Panc1 (cell line): ENCODE data around the gene PHTF2. TPM values are rescaled to one million over a fixed set of nuclear protein-coding genes. Genes with fewer than 3 reads are reported as not detected.

Source experiments
- ATAC-seq: fragments of 200-7000 bp; cut with Tn5 transposase; 2 replicates; pipeline ENCODE4 v1.9.1; 2020; ENCODE audit warnings: mild to moderate bottlenecking, moderate library complexity
- BruUV-seq: library from RNA; stranded (reverse); fragments of 400-500 nt; replicated peaks from 2 replicates; lab custom pipeline; 2021; lab: Mats Ljungman, UMichigan
- CTCF ChIA-PET: fragments of 300-600 bp; sonication (Branson Sonifier 250); formaldehyde crosslinking; loops from one replicate; lab custom pipeline; 2022; ENCODE audit warnings: antibody characterized with exemption; lab: Charles Lee
- POLR2A ChIA-PET: fragments of 300-600 bp; sonication (Branson Sonifier 250); formaldehyde crosslinking; loops from one replicate; lab custom pipeline; 2022; ENCODE audit warnings: antibody characterized with exemption; lab: Charles Lee
- DNase-seq: peaks from one replicate; pipeline ENCODE4 v3.0.0-alpha.2; 2010; ENCODE audit warnings: low read depth, low spot score
- H3K27ac ChIP-seq: 2 replicates; pipeline ENCODE4 v1.5.1; 2011; ENCODE audit warnings: mild to moderate bottlenecking, low read length, inconsistent platforms
- H3K27me3 ChIP-seq: fragments of 200-500 bp; sonication (Bioruptor generic); 2 replicates; pipeline ENCODE4 v1.6.0; 2014; ENCODE audit warnings: low read length, inconsistent platforms; ENCODE audit not compliant: control insufficient read depth, insufficient read depth
- H3K36me3 ChIP-seq: fragments of 200-500 bp; sonication (Bioruptor generic); 2 replicates; pipeline ENCODE4 v1.5.1; 2014; ENCODE audit warnings: inconsistent platforms, mild to moderate bottlenecking, low read length, moderate library complexity; ENCODE audit not compliant: control insufficient read depth, insufficient read depth
- H3K4me1 ChIP-seq: 2 replicates; pipeline ENCODE4 v1.5.1; 2011; ENCODE audit warnings: inconsistent platforms, mild to moderate bottlenecking, low read length, moderate library complexity; ENCODE audit not compliant: control insufficient read depth, insufficient read depth
- H3K4me3 ChIP-seq, 2 experiments: 2 replicates each; pipeline ENCODE4 v1.5.1; 2011 to 2012; ENCODE audit warnings: low read depth in 2 of 2, low read length in 2 of 2, mild to moderate bottlenecking in 2 of 2, inconsistent platforms in 1 of 2, moderate library complexity in 1 of 2
- H3K9me3 ChIP-seq: fragments of 200-500 bp; sonication (Bioruptor generic); 2 replicates; pipeline ENCODE4 v1.5.1; 2014; ENCODE audit warnings: low read depth, mild to moderate bottlenecking, inconsistent platforms, low read length, moderate library complexity; ENCODE audit not compliant: control insufficient read depth, insufficient read depth
- POLR2AphosphoS5 ChIP-seq: IDR thresholded peaks from 2 replicates; pipeline ENCODE4 v1.6.1; 2012; ENCODE audit warnings: mild to moderate bottlenecking, low read depth, low read length, moderate library complexity
- REST ChIP-seq, 2 experiments: IDR thresholded peaks; 2 replicates each; pipeline ENCODE4 v1.6.1; 2011 to 2012; ENCODE audit warnings: low read depth in 2 of 2, control low read depth in 1 of 2, low read length in 1 of 2, mild to moderate bottlenecking in 1 of 2, moderate library complexity in 1 of 2; ENCODE audit not compliant: insufficient read depth in 1 of 2
- SIN3A ChIP-seq: IDR thresholded peaks from 2 replicates; pipeline ENCODE4 v1.6.1; 2012; ENCODE audit warnings: low read depth, mild to moderate bottlenecking, low read length, moderate library complexity, borderline replicate concordance; ENCODE audit not compliant: insufficient read depth
- TCF7L2 ChIP-seq: IDR thresholded peaks from 2 replicates; pipeline ENCODE4 v1.6.1; 2011; ENCODE audit warnings: mild to moderate bottlenecking, low read depth, low read length, inconsistent platforms
- in situ Hi-C: cut with HindIII; loops from 2 replicates; pipeline ENCODE4 v1.10.0; 2016; ENCODE audit warnings: low sequenced_read_pairs, low pct_unique_long_range_greater_than_20kb
- intact Hi-C: fragments of 100-400 bp; cut with micrococcal nuclease; formaldehyde crosslinking; loops from one replicate; pipeline ENCODE4 v1.10.0; 2022; ENCODE audit not compliant: unreplicated experiment
- total RNA-seq: library from RNA; stranded (reverse); gene quantifications from one replicate; pipeline ENCODE4 v1.2.1, GENCODE V29; 2021; ENCODE audit not compliant: unreplicated experiment
- TF ChIP-seq, protein P1 (sequence below): fragments of 450-650 bp; IDR thresholded peaks from 2 replicates; pipeline ENCODE4 v1.5.1; 2017; ENCODE audit warnings: mild to moderate bottlenecking

The PHTF2 gene
- total RNA-seq, 1 experiment from 2014 or later: 61.5 TPM

DNA sequence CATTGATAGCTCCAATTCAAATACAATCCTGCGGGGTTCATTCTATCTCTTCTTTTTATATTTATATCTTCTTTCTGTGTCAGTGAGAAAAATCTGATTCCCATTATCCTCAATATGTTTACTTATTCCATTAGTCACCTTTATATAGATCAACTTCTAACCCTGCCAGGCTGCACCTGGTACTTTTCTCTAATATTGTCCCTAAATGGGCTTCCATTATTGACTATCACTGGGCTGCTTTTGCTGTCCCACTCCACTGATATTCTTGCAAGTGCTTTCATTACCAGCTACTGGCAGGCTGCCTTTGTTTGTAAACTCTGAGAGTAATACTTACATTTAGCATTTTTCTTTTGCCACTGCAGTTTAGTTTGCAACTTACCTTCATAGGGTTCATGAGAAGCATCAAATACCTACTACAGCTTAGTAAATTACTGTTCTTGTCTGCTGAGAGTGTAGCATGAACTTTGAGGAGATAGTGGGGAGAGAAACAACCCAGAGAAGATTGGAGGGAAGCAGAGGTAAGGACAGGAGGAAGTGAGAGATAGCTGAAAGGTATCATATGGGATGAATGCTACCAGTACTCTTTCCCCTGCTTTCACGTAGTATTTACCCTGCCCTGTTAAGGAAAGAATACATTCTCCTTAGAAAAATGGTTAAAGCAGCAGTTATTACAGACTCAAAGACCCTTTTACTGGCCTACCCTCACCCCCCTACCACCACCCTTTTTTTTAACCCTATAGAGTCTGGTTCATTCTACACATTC, 119.1 kb downstream of the PHTF2 start:
- no peak for TF ChIP-seq TCF7L2
- TF ChIP-seq, protein P1, sequence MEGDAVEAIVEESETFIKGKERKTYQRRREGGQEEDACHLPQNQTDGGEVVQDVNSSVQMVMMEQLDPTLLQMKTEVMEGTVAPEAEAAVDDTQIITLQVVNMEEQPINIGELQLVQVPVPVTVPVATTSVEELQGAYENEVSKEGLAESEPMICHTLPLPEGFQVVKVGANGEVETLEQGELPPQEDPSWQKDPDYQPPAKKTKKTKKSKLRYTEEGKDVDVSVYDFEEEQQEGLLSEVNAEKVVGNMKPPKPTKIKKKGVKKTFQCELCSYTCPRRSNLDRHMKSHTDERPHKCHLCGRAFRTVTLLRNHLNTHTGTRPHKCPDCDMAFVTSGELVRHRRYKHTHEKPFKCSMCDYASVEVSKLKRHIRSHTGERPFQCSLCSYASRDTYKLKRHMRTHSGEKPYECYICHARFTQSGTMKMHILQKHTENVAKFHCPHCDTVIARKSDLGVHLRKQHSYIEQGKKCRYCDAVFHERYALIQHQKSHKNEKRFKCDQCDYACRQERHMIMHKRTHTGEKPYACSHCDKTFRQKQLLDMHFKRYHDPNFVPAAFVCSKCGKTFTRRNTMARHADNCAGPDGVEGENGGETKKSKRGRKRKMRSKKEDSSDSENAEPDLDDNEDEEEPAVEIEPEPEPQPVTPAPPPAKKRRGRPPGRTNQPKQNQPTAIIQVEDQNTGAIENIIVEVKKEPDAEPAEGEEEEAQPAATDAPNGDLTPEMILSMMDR: no peak
- TF ChIP-seq REST (IDR thresholded peaks at IDR 0.05; ENCODE audit: insufficient read depth in 1 of 2, low read depth in 2 of 2, low read length in 1 of 2): no peak
- no peak for TF ChIP-seq POLR2AphosphoS5
- TF ChIP-seq SIN3A: no peak
- DNase-seq (no peak), ATAC-seq (no peak)
- BruUV-seq: no TSS peak
- Histone ChIP-seq H3K27me3 (no peaks in the 10 kb centered on the region), H3K36me3 (peaks cover 1% of the 10 kb centered on the region; the same call in 1 of the 2 replicates), H3K27ac (no peak overlapping the region), H3K4me1 (no peaks in the 10 kb centered on the region), H3K4me3 (no peak overlapping the region), H3K9me3 (no peaks in the 10 kb centered on the region)
- intact Hi-C loops: no loop called here
- in situ Hi-C loops: no loop called here
- ChIA-PET POLR2A (no interaction called here), CTCF (no interaction called here)

GRCh38 chr7:77918676-77919075, 120.1 kb downstream of the PHTF2 start:
- Histone ChIP-seq H3K27ac (no peak overlapping the region), H3K4me3 (no peak overlapping the region), H3K4me1 (no peaks in the 10 kb centered on the region), H3K9me3 (no peaks in the 10 kb centered on the region), H3K36me3 (peaks cover 3% of the 10 kb centered on the region; the same call in 1 of the 2 replicates), H3K27me3 (no peaks in the 10 kb centered on the region)
- ATAC-seq (no peak), DNase-seq (no peak)
- ChIA-PET POLR2A (no interaction called here), CTCF (no interaction called here)
- intact Hi-C loops: no loop called here
- TF ChIP-seq, protein P1: no peak
- no peak for TF ChIP-seq POLR2AphosphoS5
- no TSS peak for BruUV-seq
- in situ Hi-C loops: no loop called here
